WERI-Rb-1 (cell line): ENCODE results near the gene PCED1B.

Experiments
- DNase-seq: peaks from one replicate; pipeline ENCODE4 v3.0.0-alpha.2; 2020
- H3K27ac ChIP-seq: fragments of 250-450 bp; sonication (Bioruptor Pico); 2 replicates; pipeline ENCODE4 v1.5.1; 2020; ENCODE audit warnings: mild to moderate bottlenecking, moderate library complexity
- H3K27me3 ChIP-seq: fragments of 250-450 bp; sonication (Bioruptor Pico); 2 replicates; pipeline ENCODE4 v1.5.1; 2021; ENCODE audit warnings: mild to moderate bottlenecking, low read depth, moderate library complexity; ENCODE audit not compliant: insufficient read depth, severe bottlenecking
- H3K36me3 ChIP-seq: fragments of 250-450 bp; sonication (Bioruptor Pico); 2 replicates; pipeline ENCODE4 v1.5.1; 2020; ENCODE audit warnings: mild to moderate bottlenecking, moderate library complexity
- H3K4me3 ChIP-seq: 2 replicates; pipeline ENCODE4 v1.5.1; 2011; ENCODE audit warnings: low read depth, mild to moderate bottlenecking, control low read depth, low read length
- H3K9me3 ChIP-seq: fragments of 250-450 bp; sonication (Bioruptor Pico); 2 replicates; pipeline ENCODE4 v1.5.1; 2021; ENCODE audit warnings: mild to moderate bottlenecking, moderate library complexity; ENCODE audit not compliant: severe bottlenecking
- TF ChIP-seq, protein P1 (sequence below): IDR thresholded peaks from 2 replicates; pipeline ENCODE4 v1.5.1; 2011; ENCODE audit warnings: low read depth, mild to moderate bottlenecking, control low read depth, inconsistent platforms, low read length

PCED1B gene

DNA sequence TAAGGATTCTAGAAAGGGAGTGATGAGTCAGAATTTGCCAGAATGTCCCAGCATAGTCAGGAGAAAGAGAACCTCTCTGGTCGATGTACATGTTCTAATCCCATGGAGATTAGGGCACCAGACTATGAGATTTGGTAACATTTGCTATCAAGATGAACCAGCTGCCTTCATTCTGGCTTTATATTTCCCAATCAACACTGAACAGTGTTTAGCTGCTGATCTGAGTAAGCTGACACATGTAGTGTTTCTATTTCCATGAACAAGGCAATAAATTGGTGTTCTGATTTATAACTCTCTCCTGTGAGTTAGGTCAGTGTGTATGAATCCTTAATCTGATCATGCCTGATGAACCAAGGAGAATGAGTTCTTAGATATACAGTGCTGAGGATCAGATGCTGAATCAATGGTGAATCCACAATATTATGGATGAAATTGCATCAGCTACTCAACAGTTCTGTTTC, 158.4 kb downstream of the PCED1B start:
- TF ChIP-seq, protein P1, sequence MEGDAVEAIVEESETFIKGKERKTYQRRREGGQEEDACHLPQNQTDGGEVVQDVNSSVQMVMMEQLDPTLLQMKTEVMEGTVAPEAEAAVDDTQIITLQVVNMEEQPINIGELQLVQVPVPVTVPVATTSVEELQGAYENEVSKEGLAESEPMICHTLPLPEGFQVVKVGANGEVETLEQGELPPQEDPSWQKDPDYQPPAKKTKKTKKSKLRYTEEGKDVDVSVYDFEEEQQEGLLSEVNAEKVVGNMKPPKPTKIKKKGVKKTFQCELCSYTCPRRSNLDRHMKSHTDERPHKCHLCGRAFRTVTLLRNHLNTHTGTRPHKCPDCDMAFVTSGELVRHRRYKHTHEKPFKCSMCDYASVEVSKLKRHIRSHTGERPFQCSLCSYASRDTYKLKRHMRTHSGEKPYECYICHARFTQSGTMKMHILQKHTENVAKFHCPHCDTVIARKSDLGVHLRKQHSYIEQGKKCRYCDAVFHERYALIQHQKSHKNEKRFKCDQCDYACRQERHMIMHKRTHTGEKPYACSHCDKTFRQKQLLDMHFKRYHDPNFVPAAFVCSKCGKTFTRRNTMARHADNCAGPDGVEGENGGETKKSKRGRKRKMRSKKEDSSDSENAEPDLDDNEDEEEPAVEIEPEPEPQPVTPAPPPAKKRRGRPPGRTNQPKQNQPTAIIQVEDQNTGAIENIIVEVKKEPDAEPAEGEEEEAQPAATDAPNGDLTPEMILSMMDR: no peak
- peaks cover 4% of the 10 kb centered on the region for H3K27me3 ChIP-seq
- no peaks in the 10 kb centered on the region for H3K9me3 ChIP-seq
- no peak for DNase-seq
- H3K4me3 ChIP-seq: no peak overlapping the region
- H3K36me3 ChIP-seq: no peaks in the 10 kb centered on the region
- no peak overlapping the region for H3K27ac ChIP-seq

DNA sequence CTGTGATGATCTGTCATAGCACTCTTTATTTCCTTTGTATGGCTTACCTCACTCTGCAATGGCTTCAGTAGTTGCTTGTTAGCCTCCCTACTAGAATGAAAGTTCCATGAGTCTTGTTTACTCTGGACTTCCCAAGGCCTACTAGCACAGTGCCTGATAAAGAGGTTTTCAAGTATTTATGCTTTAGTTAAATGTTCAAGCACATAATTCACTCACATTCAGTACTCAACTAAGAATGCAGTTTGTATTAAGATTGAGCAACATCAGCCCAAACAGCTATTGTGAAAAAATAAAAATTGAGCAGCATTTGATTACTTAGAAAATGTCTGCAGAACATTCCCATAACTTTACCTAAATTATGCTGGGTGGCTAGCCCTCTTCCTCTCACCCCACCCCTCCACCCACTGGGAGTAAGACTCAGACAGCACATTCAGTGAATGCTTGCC, 159.3 kb downstream of the PCED1B start:
- DNase-seq: no peak
- Histone ChIP-seq H3K9me3 (no peaks in the 10 kb centered on the region), H3K4me3 (no peak overlapping the region), H3K36me3 (no peaks in the 10 kb centered on the region), H3K27me3 (peaks cover 4% of the 10 kb centered on the region), H3K27ac (no peak overlapping the region)
- TF ChIP-seq, protein P1: no peak

DNA sequence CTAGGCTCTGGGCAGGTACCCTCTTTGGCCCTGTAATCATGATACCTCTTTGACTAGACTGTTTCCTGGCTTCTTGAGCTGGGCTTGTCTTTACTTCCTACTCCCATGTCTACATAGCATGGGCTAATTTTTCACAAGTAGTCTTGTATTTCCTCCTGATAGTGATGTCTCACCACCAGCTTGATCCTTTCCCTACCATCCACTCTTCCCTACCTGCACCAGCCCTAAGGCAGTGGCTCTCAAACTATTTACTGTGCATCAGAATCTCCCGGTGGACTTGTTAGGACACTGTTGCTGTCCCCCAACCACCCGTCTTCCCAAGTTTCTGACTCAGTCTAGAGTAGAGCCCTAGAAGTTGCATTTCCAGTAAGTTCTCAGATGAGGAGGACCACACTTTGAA, 163.0 kb downstream of the PCED1B start:
- TF ChIP-seq, protein P1: no peak
- no peak overlapping the region for H3K4me3 ChIP-seq
- no peaks in the 10 kb centered on the region for H3K9me3 ChIP-seq
- H3K36me3 ChIP-seq: no peaks in the 10 kb centered on the region
- H3K27me3 ChIP-seq: no peaks in the 10 kb centered on the region
- no peak overlapping the region for H3K27ac ChIP-seq
- no peak for DNase-seq

DNA sequence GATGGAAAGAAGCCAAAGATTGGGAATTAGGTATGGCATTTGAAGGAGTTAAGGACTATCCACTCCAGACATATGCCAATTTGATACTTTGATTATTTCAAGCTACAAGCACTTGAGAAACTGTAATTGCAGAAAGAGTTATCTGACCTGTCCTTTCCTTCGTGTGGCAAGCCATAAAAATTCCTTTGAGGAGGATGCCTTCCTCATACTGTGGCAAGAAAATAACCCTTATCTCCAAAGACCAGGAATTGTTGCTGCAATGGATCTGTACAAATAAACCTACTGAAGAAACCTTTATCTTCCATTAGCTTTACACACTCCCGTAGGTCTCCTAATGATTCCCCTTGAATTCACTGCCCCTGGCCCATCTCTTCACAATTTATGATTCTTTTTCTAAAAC, 165.4 kb downstream of the PCED1B start:
- Histone ChIP-seq H3K27ac (no peak overlapping the region), H3K36me3 (no peaks in the 10 kb centered on the region), H3K27me3 (no peaks in the 10 kb centered on the region), H3K9me3 (no peaks in the 10 kb centered on the region), H3K4me3 (no peak overlapping the region)
- TF ChIP-seq, protein P1: no peak
- no peak for DNase-seq

GRCh38 chr12:47245623-47246022, 166.2 kb downstream of the PCED1B start:
- Histone ChIP-seq H3K4me3 (no peak overlapping the region), H3K27ac (no peak overlapping the region), H3K27me3 (no peaks in the 10 kb centered on the region), H3K36me3 (no peaks in the 10 kb centered on the region), H3K9me3 (no peaks in the 10 kb centered on the region)
- TF ChIP-seq, protein P1: no peak
- DNase-seq: no peak

- no peak overlapping the region for H3K27ac ChIP-seq
- H3K36me3 ChIP-seq: no peaks in the 10 kb centered on the region
- DNase-seq: no peak
- no peaks in the 10 kb centered on the region for H3K9me3 ChIP-seq
- no peaks in the 10 kb centered on the region for H3K27me3 ChIP-seq
- no peak overlapping the region for H3K4me3 ChIP-seq
- TF ChIP-seq, protein P1: no peak
Observed at GRCh38 chr12:47247418-47247817, 168.0 kb downstream of the PCED1B start.
